ENCODE measurements around the gene DENND2D.
"Not testable (repeated sequence)": the region's sequence is repeated elsewhere in the genome, so short reads cannot be mapped to it uniquely, and the experiment has no call there.

DENND2D gene

GRCh38 chr1:111221633-111222291 lies 21.3 kb upstream of the DENND2D start:
- no peak for DNase-seq

GRCh38 chr1:111221276-111221632 lies 20.8 kb upstream of the DENND2D start:
- DNase-seq, result no peak

GRCh38 chr1:111220302-111220890 lies 19.9 kb upstream of the DENND2D start:
- DNase-seq, result no peak

- DNase-seq, result no peak
These were observed 19.3 kb upstream of the DENND2D start for GRCh38 chr1:111219557-111220286.

GRCh38 chr1:111218701-111219556 lies 18.5 kb upstream of the DENND2D start:
- DNase-seq, result no peak

- DNase-seq, result no peak
These were observed 16.9 kb upstream of the DENND2D start for GRCh38 chr1:111217183-111217910.

- no peak for DNase-seq
These were observed 16.3 kb upstream of the DENND2D start for GRCh38 chr1:111216751-111217150.

- DNase-seq, result not testable (repeated sequence)
These were observed 14.8 kb upstream of the DENND2D start for GRCh38 chr1:111215285-111215684.

- no peak for DNase-seq
These were observed 14.4 kb upstream of the DENND2D start for GRCh38 chr1:111214884-111215283.

- no peak for DNase-seq
These were observed 13.8 kb upstream of the DENND2D start for GRCh38 chr1:111214074-111214801.

- DNase-seq, result no peak
These were observed 13.0 kb upstream of the DENND2D start for GRCh38 chr1:111213412-111213811.

GRCh38 chr1:111212634-111213335 lies 12.3 kb upstream of the DENND2D start:
- DNase-seq, result no peak

GRCh38 chr1:111211921-111212320 lies 11.5 kb upstream of the DENND2D start:
- DNase-seq, result no peak

- DNase-seq, result no peak
These were observed 9.2 kb upstream of the DENND2D start for GRCh38 chr1:111209622-111210021.

- DNase-seq, result no peak
These were observed 8.5 kb upstream of the DENND2D start for GRCh38 chr1:111208921-111209320.

GRCh38 chr1:111205714-111206050 lies 5.2 kb upstream of the DENND2D start:
- no peak for DNase-seq

- no peak for DNase-seq
These were observed 4.7 kb upstream of the DENND2D start for GRCh38 chr1:111204983-111205713.

- DNase-seq, result peak; percentile 56
These were observed 3.9 kb upstream of the DENND2D start for GRCh38 chr1:111204201-111204982.

GRCh38 chr1:111203681-111204200 lies 3.3 kb upstream of the DENND2D start:
- DNase-seq, result peak; percentile 78
